ENCODE data around the gene WNT2B. TPM values are rescaled to one million over a fixed set of nuclear protein-coding genes. Genes with fewer than 3 reads are reported as not detected.

The WNT2B gene
- total and polyA plus RNA-seq, 2 of the 8 experiments (the other 6 are each of a cell fraction or from before 2014, with no cell fraction given), result 0.33 to 2.0 TPM

DNA sequence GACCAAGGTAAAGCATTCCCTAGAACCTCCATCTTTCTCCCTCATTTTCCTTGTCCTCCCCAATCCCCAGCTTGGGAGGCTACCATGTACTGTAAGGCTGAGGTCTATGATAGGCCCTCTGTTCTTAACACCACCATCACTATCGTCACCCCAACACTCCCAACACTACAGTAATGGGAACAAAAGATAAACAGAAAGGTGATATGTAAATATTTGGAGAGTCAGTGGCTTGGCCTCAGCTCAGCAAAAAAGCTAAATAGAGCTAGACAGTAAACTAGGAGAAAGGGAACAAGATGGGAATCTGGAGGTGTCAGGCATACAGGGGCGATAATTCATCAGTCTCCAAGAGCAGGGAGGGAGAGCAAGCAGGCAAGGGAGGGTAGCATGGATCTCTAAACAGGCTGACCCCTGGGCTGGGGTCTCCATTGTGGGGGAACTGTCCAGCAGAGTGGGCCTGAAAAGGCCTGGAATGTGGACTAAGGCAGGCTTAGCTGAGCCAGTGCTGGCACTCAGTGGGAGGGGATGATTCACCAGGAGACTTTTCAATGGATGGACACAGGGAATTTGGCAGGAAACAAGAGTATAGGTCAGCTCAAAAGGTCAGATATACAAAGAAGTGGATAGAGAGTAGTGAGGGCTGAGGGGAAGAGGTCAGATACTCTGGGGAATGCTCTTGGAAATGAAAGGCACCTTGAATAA is 6.7 kb downstream of the WNT2B start (continued):
- TF ChIP-seq USF2 (IDR thresholded peaks at IDR 0.05; ENCODE audit: low read length), result no peak
- peak; percentile 93 for TF ChIP-seq TEAD4 (IDR thresholded peaks at IDR 0.05; ENCODE audit: low read depth, low read length)
- TF ChIP-seq CBX8 (IDR thresholded peaks at IDR 0.05; ENCODE audit: borderline replicate concordance, low read depth, low read length), result no peak
- no peak for TF ChIP-seq GTF2F1 (IDR thresholded peaks at IDR 0.05; ENCODE audit: borderline replicate concordance, low read depth, low read length)
- peak in 1 of 2 experiments; percentile 13; a peak in 1 of 4 replicates for TF ChIP-seq HDAC2 (IDR thresholded peaks at IDR 0.05; ENCODE audit: borderline replicate concordance in 1 of 2, low read depth in 2 of 2, low read length in 2 of 2)
- TF ChIP-seq ATF2 (IDR thresholded peaks at IDR 0.05; ENCODE audit: low read length), result no peak
- no peak for TF ChIP-seq CHD1 (IDR thresholded peaks at IDR 0.05; ENCODE audit: low read depth, low read length)
- TF ChIP-seq FOSL1 (IDR thresholded peaks at IDR 0.05; ENCODE audit: insufficient read depth, low read depth, low read length), result no peak
- TF ChIP-seq EGR1 (IDR thresholded peaks at IDR 0.05; ENCODE audit: borderline replicate concordance, low read depth, low read length), result no peak
